CD4-positive, alpha-beta T cell treated with Interleukin-17A for 1 hour (primary cell): ENCODE measurements around the gene STKLD1.

ENCODE experiments used
- DNase-seq: peaks from one replicate; pipeline ENCODE4 v3.0.0-alpha.2; 2020

The STKLD1 gene

GRCh38 chr9:133346021-133346785, 30.0 kb upstream of the STKLD1 start:
- DNase-seq: no peak

GRCh38 chr9:133347515-133347984, 28.6 kb upstream of the STKLD1 start:
- DNase-seq: peak; percentile 69

- DNase-seq: peak; percentile 96
These were observed 28.0 kb upstream of the STKLD1 start, which contains the start of the genes MED22 and RPL7A for GRCh38 chr9:133347985-133348717. Gene MED22, minus strand, starts transcription at chr9:133348131. Its CDS starts 1,469 bp downstream, at chr9:133346662. Gene RPL7A, plus strand, starts transcription at chr9:133348218. Its CDS starts 26 bp downstream, at chr9:133348244.

- no peak for DNase-seq
These were observed 27.2 kb upstream of the STKLD1 start for GRCh38 chr9:133348718-133349573.

GRCh38 chr9:133349965-133350616, 26.1 kb upstream of the STKLD1 start:
- DNase-seq: no peak

GRCh38 chr9:133351526-133351907, 24.6 kb upstream of the STKLD1 start:
- DNase-seq: no peak

GRCh38 chr9:133351908-133352634, 24.1 kb upstream of the STKLD1 start:
- peak; percentile 43 for DNase-seq

- no peak for DNase-seq
These were observed 23.4 kb upstream of the STKLD1 start for GRCh38 chr9:133352635-133353340.

GRCh38 chr9:133353548-133353947, 22.6 kb upstream of the STKLD1 start:
- DNase-seq: no peak

GRCh38 chr9:133354766-133355165, 21.4 kb upstream of the STKLD1 start:
- DNase-seq: no peak

- no peak for DNase-seq
These were observed 20.2 kb upstream of the STKLD1 start for GRCh38 chr9:133355881-133356357.

GRCh38 chr9:133356391-133357091, 19.6 kb upstream of the STKLD1 start, which contains the start of the genes SURF1 and SURF2:
Gene SURF1, minus strand, starts transcription at chr9:133356487. Its CDS starts 34 bp downstream, at chr9:133356453.
Gene SURF2, plus strand, starts transcription at chr9:133356550. Its CDS starts 43 bp downstream, at chr9:133356593.
- DNase-seq: peak; percentile 89

- DNase-seq: no peak
These were observed 18.5 kb upstream of the STKLD1 start for GRCh38 chr9:133357656-133358055.

- no peak for DNase-seq
These were observed 16.6 kb upstream of the STKLD1 start for GRCh38 chr9:133359399-133360175.

GRCh38 chr9:133360400-133361393, 15.5 kb upstream of the STKLD1 start:
- DNase-seq: no peak

- no peak for DNase-seq
These were observed 14.6 kb upstream of the STKLD1 start for GRCh38 chr9:133361507-133362092.

GRCh38 chr9:133362359-133363044, 13.7 kb upstream of the STKLD1 start:
- DNase-seq: no peak
